Measurements from ENCODE around the gene GALM. TPM values are rescaled to one million over a fixed set of nuclear protein-coding genes. Genes with fewer than 3 reads are reported as not detected.
"Not testable (repeated sequence)": the region's sequence is repeated elsewhere in the genome, so short reads cannot be mapped to it uniquely, and the experiment has no call there.

The GALM gene
- polyA plus RNA-seq, 1 donor from 2014 or later = not detected

DNA sequence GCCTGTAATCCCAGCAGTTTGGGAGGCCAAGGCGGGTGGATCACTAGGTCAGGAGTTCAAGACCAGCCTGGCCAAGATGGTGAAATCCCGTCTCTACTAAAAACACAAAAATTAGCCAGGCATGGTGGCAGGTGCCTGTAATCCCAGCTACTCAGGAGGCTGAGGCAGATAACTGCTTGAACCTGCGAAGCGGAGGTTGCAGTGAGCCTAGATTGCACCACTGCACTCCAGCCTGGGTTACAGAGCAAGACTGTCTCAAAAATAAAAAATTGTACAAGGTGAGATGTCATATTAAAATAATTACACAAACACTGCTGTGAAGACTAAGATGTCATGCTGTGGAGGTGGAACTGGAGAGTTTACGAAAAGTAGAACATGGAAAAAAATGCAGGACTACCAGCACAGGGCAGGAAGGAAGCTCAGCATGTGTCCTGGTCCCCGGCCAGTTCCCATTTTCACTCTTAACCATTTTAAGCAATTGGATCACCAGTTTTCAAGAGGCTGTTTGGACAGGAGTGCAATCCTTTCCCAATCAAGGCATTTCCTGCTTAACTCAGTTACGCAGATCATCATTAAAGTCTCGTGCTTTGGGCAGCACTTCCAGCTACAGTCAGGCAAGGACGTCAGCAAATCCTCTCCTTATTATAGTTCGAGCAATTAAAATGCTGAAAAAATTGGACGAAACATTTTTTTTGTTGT lies 71.2 kb downstream of the GALM start:
- H3F3A ChIP-seq (ENCODE audit: insufficient read depth, low read length, poor library complexity, severe bottlenecking); H3K9me3 ChIP-seq (ENCODE audit: low read length); H3K79me2 ChIP-seq (replicated peaks; ENCODE audit: insufficient read depth, low read length); H3K4me3 ChIP-seq (ENCODE audit: low read length); H2AFZ ChIP-seq (ENCODE audit: low read depth, low read length); H3K9me2 ChIP-seq (ENCODE audit: insufficient read depth, low read length); H3K27me3 ChIP-seq (ENCODE audit: insufficient read depth, low read depth, low read length); H3K4me2 ChIP-seq (ENCODE audit: low read length); H4K20me1 ChIP-seq (ENCODE audit: insufficient read depth); H3K27ac ChIP-seq (ENCODE audit: low read length); H3K9ac ChIP-seq (ENCODE audit: low read length): not testable (repeated sequence)
- peaks cover 12% of the 10 kb centered on the region for H3K36me3 ChIP-seq (ENCODE audit: insufficient read depth, low read length)

DNA sequence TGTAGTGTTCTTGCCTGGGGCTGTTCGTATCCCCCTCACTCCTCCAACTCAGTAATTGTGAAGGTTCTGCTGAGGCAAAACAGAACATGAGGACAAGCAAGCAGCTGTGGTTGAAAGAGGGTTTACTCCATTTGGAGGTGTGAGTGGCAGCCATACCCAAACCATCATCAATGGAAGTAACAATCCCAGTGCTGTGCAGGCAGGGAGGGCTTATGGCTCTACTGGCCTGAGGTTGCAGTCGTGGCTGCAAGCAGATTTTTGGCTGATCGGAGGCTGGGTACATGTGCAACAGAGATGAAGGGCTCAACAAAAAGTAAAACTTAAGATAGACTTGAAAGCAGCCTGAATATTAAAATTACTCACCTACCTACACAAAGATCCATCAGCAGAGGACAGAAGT lies 72.0 kb downstream of the GALM start:
- Histone ChIP-seq H3F3A (ENCODE audit: insufficient read depth, low read length, poor library complexity, severe bottlenecking) (no peaks in the 10 kb centered on the region), H3K36me3 (ENCODE audit: insufficient read depth, low read length) (peaks cover 12% of the 10 kb centered on the region), H2AFZ (ENCODE audit: low read depth, low read length) (no peak overlapping the region), H3K4me3 (ENCODE audit: low read length) (no peak overlapping the region), H3K27ac (ENCODE audit: low read length) (no peak overlapping the region), H3K9me3 (ENCODE audit: low read length) (no peaks in the 10 kb centered on the region), H3K4me2 (ENCODE audit: low read length) (no peak overlapping the region), H3K9me2 (ENCODE audit: insufficient read depth, low read length) (no peaks in the 10 kb centered on the region), H3K79me2 (replicated peaks; ENCODE audit: insufficient read depth, low read length) (peaks cover 10% of the 10 kb centered on the region), H3K9ac (ENCODE audit: low read length) (no peak overlapping the region), H4K20me1 (ENCODE audit: insufficient read depth) (peaks cover 3% of the 10 kb centered on the region), H3K27me3 (ENCODE audit: insufficient read depth, low read depth, low read length) (no peaks in the 10 kb centered on the region)
- no peak for TF ChIP-seq SMC3 (conservative IDR thresholded peaks at IDR 0.05; ENCODE audit: poor library complexity)

DNA sequence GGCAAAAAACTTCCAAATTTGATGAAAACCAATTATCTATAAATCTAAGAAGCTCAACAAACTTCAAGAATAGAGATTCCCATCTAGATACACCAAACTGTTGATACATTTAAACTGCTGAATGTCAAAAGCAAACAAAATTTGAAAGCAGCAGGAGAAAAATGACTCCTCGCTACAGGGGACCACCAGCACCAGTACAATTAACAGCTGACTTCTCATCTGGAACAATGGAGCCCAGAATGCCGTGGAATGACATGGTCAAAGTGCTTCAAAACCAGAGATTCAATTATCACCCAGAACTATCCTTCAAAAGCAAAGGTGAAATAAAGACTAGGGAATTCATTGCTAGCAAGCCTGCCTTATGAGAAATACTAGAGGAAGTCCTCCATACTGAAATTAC lies 73.6 kb downstream of the GALM start:
- H3K4me2 ChIP-seq (ENCODE audit: low read length) = no peak overlapping the region
- TF ChIP-seq MXI1 (conservative IDR thresholded peaks at IDR 0.05; ENCODE audit: poor library complexity, severe bottlenecking) (no peak), SMC3 (conservative IDR thresholded peaks at IDR 0.05; ENCODE audit: poor library complexity) (no peak)
- peaks cover 17% of the 10 kb centered on the region for H3K79me2 ChIP-seq (replicated peaks; ENCODE audit: insufficient read depth, low read length)

DNA sequence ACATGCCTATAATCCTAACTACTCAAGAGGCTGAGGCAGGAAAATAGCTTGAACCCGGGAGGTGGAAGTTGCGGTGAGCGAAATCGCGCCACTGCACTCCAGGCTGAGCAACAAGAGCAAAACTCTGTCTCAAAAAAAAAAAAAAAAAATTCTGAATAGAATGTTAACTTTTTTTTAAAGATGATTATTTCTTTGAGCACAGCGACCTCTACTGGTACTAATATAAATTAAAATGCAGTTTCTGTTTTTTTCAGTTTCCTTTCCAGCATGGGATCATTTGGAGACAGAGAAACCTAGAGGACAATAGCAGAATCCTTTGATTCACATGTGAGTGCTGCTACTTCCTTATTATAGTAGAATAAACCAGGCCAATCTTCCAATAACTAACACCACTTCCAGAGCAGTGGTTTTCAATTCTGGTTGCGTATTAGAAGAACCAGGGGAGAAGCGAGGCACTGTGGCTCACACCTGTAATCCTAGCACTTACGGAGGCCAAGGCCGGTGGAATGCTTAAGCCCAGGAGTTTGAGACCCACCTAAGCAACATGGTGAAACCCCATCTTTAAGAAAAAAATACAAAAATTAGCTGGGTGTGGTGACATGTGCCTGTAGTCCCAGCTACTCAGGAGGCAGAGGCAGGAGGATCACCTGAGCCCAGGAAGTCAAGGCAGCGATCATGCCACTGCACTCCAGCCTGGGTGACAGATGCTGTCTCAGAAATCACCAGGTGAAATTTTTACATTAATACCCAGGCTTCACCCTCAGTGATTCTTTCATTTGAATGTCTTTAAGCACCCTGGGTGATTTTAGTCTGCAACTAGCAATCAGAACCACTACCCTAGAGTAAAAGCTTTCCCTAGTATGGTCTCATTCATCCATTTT lies 75.2 kb downstream of the GALM start:
- Histone ChIP-seq H3K79me2 (replicated peaks; ENCODE audit: insufficient read depth, low read length) (peaks cover 30% of the 10 kb centered on the region), H3K36me3 (ENCODE audit: insufficient read depth, low read length) (peaks cover 15% of the 10 kb centered on the region), H4K20me1 (ENCODE audit: insufficient read depth) (peaks cover 9% of the 10 kb centered on the region)

More for the DNA sequence above, 73.6 kb downstream of the GALM start:
- H3K4me3 ChIP-seq (ENCODE audit: low read length) = no peak overlapping the region
- H3K9ac ChIP-seq (ENCODE audit: low read length) = no peak overlapping the region
- no peaks in the 10 kb centered on the region for H3K9me3 ChIP-seq (ENCODE audit: low read length)
- no peak overlapping the region for H3K27ac ChIP-seq (ENCODE audit: low read length)
- no peak overlapping the region for H2AFZ ChIP-seq (ENCODE audit: low read depth, low read length)
- H3F3A ChIP-seq (ENCODE audit: insufficient read depth, low read length, poor library complexity, severe bottlenecking) = no peaks in the 10 kb centered on the region
- no peaks in the 10 kb centered on the region for H3K27me3 ChIP-seq (ENCODE audit: insufficient read depth, low read depth, low read length)
- peaks cover 7% of the 10 kb centered on the region for H3K36me3 ChIP-seq (ENCODE audit: insufficient read depth, low read length)
- H4K20me1 ChIP-seq (ENCODE audit: insufficient read depth) = peaks cover 3% of the 10 kb centered on the region
- no peaks in the 10 kb centered on the region for H3K9me2 ChIP-seq (ENCODE audit: insufficient read depth, low read length)

More for the DNA sequence above, 75.2 kb downstream of the GALM start:
- H3K9me3 ChIP-seq (ENCODE audit: low read length) = no peaks in the 10 kb centered on the region
- no peak for TF ChIP-seq EP300 (conservative IDR thresholded peaks at IDR 0.05; ENCODE audit: poor library complexity, severe bottlenecking)
- TF ChIP-seq, protein P1, sequence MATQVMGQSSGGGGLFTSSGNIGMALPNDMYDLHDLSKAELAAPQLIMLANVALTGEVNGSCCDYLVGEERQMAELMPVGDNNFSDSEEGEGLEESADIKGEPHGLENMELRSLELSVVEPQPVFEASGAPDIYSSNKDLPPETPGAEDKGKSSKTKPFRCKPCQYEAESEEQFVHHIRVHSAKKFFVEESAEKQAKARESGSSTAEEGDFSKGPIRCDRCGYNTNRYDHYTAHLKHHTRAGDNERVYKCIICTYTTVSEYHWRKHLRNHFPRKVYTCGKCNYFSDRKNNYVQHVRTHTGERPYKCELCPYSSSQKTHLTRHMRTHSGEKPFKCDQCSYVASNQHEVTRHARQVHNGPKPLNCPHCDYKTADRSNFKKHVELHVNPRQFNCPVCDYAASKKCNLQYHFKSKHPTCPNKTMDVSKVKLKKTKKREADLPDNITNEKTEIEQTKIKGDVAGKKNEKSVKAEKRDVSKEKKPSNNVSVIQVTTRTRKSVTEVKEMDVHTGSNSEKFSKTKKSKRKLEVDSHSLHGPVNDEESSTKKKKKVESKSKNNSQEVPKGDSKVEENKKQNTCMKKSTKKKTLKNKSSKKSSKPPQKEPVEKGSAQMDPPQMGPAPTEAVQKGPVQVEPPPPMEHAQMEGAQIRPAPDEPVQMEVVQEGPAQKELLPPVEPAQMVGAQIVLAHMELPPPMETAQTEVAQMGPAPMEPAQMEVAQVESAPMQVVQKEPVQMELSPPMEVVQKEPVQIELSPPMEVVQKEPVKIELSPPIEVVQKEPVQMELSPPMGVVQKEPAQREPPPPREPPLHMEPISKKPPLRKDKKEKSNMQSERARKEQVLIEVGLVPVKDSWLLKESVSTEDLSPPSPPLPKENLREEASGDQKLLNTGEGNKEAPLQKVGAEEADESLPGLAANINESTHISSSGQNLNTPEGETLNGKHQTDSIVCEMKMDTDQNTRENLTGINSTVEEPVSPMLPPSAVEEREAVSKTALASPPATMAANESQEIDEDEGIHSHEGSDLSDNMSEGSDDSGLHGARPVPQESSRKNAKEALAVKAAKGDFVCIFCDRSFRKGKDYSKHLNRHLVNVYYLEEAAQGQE (IDR thresholded peaks at IDR 0.05; ENCODE audit: borderline replicate concordance) = no peak
- no peak for TF ChIP-seq MXI1 (conservative IDR thresholded peaks at IDR 0.05; ENCODE audit: poor library complexity, severe bottlenecking)
- TF ChIP-seq SMC3 (conservative IDR thresholded peaks at IDR 0.05; ENCODE audit: poor library complexity) = peak; percentile 55
- no peak for TF ChIP-seq TAF1 (IDR thresholded peaks at IDR 0.05; ENCODE audit: low read depth)
- no peak for TF ChIP-seq POLR2AphosphoS5 (IDR thresholded peaks at IDR 0.05)
- no peak for TF ChIP-seq EZH2 (IDR thresholded peaks at IDR 0.05; ENCODE audit: borderline replicate concordance, insufficient read depth, low read length, poor library complexity, severe bottlenecking)
- TF ChIP-seq RAD21 (conservative IDR thresholded peaks at IDR 0.05) = peak; percentile 59
- TF ChIP-seq, protein P2, sequence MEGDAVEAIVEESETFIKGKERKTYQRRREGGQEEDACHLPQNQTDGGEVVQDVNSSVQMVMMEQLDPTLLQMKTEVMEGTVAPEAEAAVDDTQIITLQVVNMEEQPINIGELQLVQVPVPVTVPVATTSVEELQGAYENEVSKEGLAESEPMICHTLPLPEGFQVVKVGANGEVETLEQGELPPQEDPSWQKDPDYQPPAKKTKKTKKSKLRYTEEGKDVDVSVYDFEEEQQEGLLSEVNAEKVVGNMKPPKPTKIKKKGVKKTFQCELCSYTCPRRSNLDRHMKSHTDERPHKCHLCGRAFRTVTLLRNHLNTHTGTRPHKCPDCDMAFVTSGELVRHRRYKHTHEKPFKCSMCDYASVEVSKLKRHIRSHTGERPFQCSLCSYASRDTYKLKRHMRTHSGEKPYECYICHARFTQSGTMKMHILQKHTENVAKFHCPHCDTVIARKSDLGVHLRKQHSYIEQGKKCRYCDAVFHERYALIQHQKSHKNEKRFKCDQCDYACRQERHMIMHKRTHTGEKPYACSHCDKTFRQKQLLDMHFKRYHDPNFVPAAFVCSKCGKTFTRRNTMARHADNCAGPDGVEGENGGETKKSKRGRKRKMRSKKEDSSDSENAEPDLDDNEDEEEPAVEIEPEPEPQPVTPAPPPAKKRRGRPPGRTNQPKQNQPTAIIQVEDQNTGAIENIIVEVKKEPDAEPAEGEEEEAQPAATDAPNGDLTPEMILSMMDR (IDR thresholded peaks at IDR 0.05; ENCODE audit: poor library complexity, severe bottlenecking) = peak; percentile 63
- H3K4me3 ChIP-seq (ENCODE audit: low read length) = no peak overlapping the region
- no peaks in the 10 kb centered on the region for H3K9me2 ChIP-seq (ENCODE audit: insufficient read depth, low read length)
- H3K9ac ChIP-seq (ENCODE audit: low read length) = no peak overlapping the region
- no peak overlapping the region for H3K27ac ChIP-seq (ENCODE audit: low read length)
- no peak overlapping the region for H2AFZ ChIP-seq (ENCODE audit: low read depth, low read length)
- H3F3A ChIP-seq (ENCODE audit: insufficient read depth, low read length, poor library complexity, severe bottlenecking) = no peaks in the 10 kb centered on the region
- no peak overlapping the region for H3K4me2 ChIP-seq (ENCODE audit: low read length)
- no peaks in the 10 kb centered on the region for H3K27me3 ChIP-seq (ENCODE audit: insufficient read depth, low read depth, low read length)
